Omental fat pad (tissue), 4 donors: ENCODE measurements around the gene ZCCHC3. TPM values are rescaled to one million over a fixed set of nuclear protein-coding genes. Genes with fewer than 3 reads are reported as not detected.
A peak's percentile ranks its signal among the peaks of the same experiment; 100 is the strongest.
"Not testable (repeated sequence)": the region's sequence is repeated elsewhere in the genome, so short reads cannot be mapped to it uniquely, and the experiment has no call there.

Experiments
- ATAC-seq: fragments of 150-250 bp; one replicate; pipeline ENCODE4 v1.9.1; 2016; ENCODE audit warnings: mild to moderate bottlenecking, moderate library complexity; ENCODE audit not compliant: low FRiP score
- DNase-seq: peaks from one replicate; pipeline ENCODE4 v3.0.0-alpha.2; 2019; ENCODE audit warnings: low spot score
- CTCF ChIP-seq, 3 donors: fragments of 450-650 bp; IDR thresholded peaks; one replicate each; pipeline ENCODE4 v1.5.1; 2016 to 2017; ENCODE audit warnings: antibody characterized with exemption in 3 of 3, mild to moderate bottlenecking in 3 of 3, moderate library complexity in 2 of 3
- total RNA-seq, 4 donors: library from RNA; depleted of rRNA; stranded (reverse); fragments of >200 nt; gene quantifications; one replicate each; pipeline ENCODE4 v1.1.0, GENCODE V29; 2016

ZCCHC3 gene
- 10 to 100 TPM; 10.5 to 20.1 (median 12.6) TPM for total RNA-seq

GRCh38 chr20:297098-297924 lies at the start of gene ZCCHC3:
Gene ZCCHC3, plus strand, starts transcription at chr20:297570. Its CDS starts 17 bp downstream, at chr20:297587.
- peak; percentile 94 for ATAC-seq
- peak; percentile 58 for DNase-seq
- TF ChIP-seq CTCF (IDR thresholded peaks at IDR 0.05), result no peak

- DNase-seq (no peak), ATAC-seq (no peak)
- no peak for TF ChIP-seq CTCF (IDR thresholded peaks at IDR 0.05)
Measured at GRCh38 chr20:251354-251753, 46.0 kb upstream of the ZCCHC3 start.

GRCh38 chr20:252801-253200 lies 44.6 kb upstream of the ZCCHC3 start:
- no peak for ATAC-seq
- no peak for TF ChIP-seq CTCF (IDR thresholded peaks at IDR 0.05)

GRCh38 chr20:253447-253846 lies 43.9 kb upstream of the ZCCHC3 start:
- not testable (repeated sequence) for ATAC-seq

More at GRCh38 chr20:252801-253200, 44.6 kb upstream of the ZCCHC3 start:
- DNase-seq, result no peak

GRCh38 chr20:257419-257818 lies 40.0 kb upstream of the ZCCHC3 start, which contains the start of gene DEFB132:
Gene DEFB132, plus strand, starts transcription at chr20:257724. Its CDS starts 55 bp downstream, at chr20:257779.
- DNase-seq, result no peak
- ATAC-seq, result no peak
- TF ChIP-seq CTCF (IDR thresholded peaks at IDR 0.05), result no peak

More at GRCh38 chr20:253447-253846, 43.9 kb upstream of the ZCCHC3 start:
- not testable (repeated sequence) for DNase-seq

GRCh38 chr20:258269-258858 lies 39.0 kb upstream of the ZCCHC3 start:
- no peak for TF ChIP-seq CTCF (IDR thresholded peaks at IDR 0.05)
- no peak for ATAC-seq
- no peak for DNase-seq

GRCh38 chr20:258963-259362 lies 38.4 kb upstream of the ZCCHC3 start:
- ATAC-seq (no peak), DNase-seq (no peak)
- TF ChIP-seq CTCF (IDR thresholded peaks at IDR 0.05), result no peak
